ENCODE data around the gene ZNF516.
"Not testable (repeated sequence)": the region's sequence is repeated elsewhere in the genome, so short reads cannot be mapped to it uniquely, and the experiment has no call there.

The ZNF516 gene

GRCh38 chr18:76495006-76495370 lies at the start of gene ZNF516:
ZNF516 (minus strand) TSS chr18:76495242; CDS start chr18:76443054, 52,188 bp downstream.
- no peak for DNase-seq
- in situ Hi-C loops (cut with MboI; ENCODE audit: low pct_unique_long_range_greater_than_20kb, low sequenced_read_pairs) = no loop called here

GRCh38 chr18:76538846-76539245 lies 43.8 kb upstream of the ZNF516 start:
- in situ Hi-C loops (cut with MboI; ENCODE audit: low pct_unique_long_range_greater_than_20kb, low sequenced_read_pairs) = no loop called here
- DNase-seq = no peak

GRCh38 chr18:76537621-76538020 lies 42.6 kb upstream of the ZNF516 start:
- in situ Hi-C loops (cut with MboI; ENCODE audit: low pct_unique_long_range_greater_than_20kb, low sequenced_read_pairs) = no loop called here
- DNase-seq = no peak

GRCh38 chr18:76536593-76536992 lies 41.6 kb upstream of the ZNF516 start:
- in situ Hi-C loops (cut with MboI; ENCODE audit: low pct_unique_long_range_greater_than_20kb, low sequenced_read_pairs); DNase-seq: not testable (repeated sequence)

- DNase-seq = no peak
- in situ Hi-C loops (cut with MboI; ENCODE audit: low pct_unique_long_range_greater_than_20kb, low sequenced_read_pairs) = no loop called here
These were observed 37.8 kb upstream of the ZNF516 start for GRCh38 chr18:76532875-76533274.

GRCh38 chr18:76530846-76531245 lies 35.8 kb upstream of the ZNF516 start:
- no peak for DNase-seq
- in situ Hi-C loops (cut with MboI; ENCODE audit: low pct_unique_long_range_greater_than_20kb, low sequenced_read_pairs) = no loop called here

- in situ Hi-C loops (cut with MboI; ENCODE audit: low pct_unique_long_range_greater_than_20kb, low sequenced_read_pairs) = no loop called here
- no peak for DNase-seq
These were observed 35.3 kb upstream of the ZNF516 start for GRCh38 chr18:76530391-76530790.

GRCh38 chr18:76529433-76529811 lies 34.4 kb upstream of the ZNF516 start:
- in situ Hi-C loops (cut with MboI; ENCODE audit: low pct_unique_long_range_greater_than_20kb, low sequenced_read_pairs) = no loop called here
- DNase-seq = no peak

GRCh38 chr18:76528477-76529432 lies 33.7 kb upstream of the ZNF516 start:
- DNase-seq = peak; percentile 57
- in situ Hi-C loops (cut with MboI; ENCODE audit: low pct_unique_long_range_greater_than_20kb, low sequenced_read_pairs) = no loop called here

- no peak for DNase-seq
- in situ Hi-C loops (cut with MboI; ENCODE audit: low pct_unique_long_range_greater_than_20kb, low sequenced_read_pairs) = no loop called here
These were observed 30.9 kb upstream of the ZNF516 start for GRCh38 chr18:76525911-76526310.

- in situ Hi-C loops (cut with MboI; ENCODE audit: low pct_unique_long_range_greater_than_20kb, low sequenced_read_pairs) = no loop called here
- no peak for DNase-seq
These were observed 30.1 kb upstream of the ZNF516 start for GRCh38 chr18:76524900-76525698.

GRCh38 chr18:76524477-76524876 lies 29.4 kb upstream of the ZNF516 start:
- in situ Hi-C loops (cut with MboI; ENCODE audit: low pct_unique_long_range_greater_than_20kb, low sequenced_read_pairs) = no loop called here

GRCh38 chr18:76522551-76522950 lies 27.5 kb upstream of the ZNF516 start:
- no peak for DNase-seq
- in situ Hi-C loops (cut with MboI; ENCODE audit: low pct_unique_long_range_greater_than_20kb, low sequenced_read_pairs) = no loop called here

More at GRCh38 chr18:76524477-76524876, 29.4 kb upstream of the ZNF516 start:
- no peak for DNase-seq

- DNase-seq = no peak
- in situ Hi-C loops (cut with MboI; ENCODE audit: low pct_unique_long_range_greater_than_20kb, low sequenced_read_pairs) = no loop called here
These were observed 27.1 kb upstream of the ZNF516 start for GRCh38 chr18:76522122-76522503.

GRCh38 chr18:76521417-76522121 lies 26.5 kb upstream of the ZNF516 start:
- in situ Hi-C loops (cut with MboI; ENCODE audit: low pct_unique_long_range_greater_than_20kb, low sequenced_read_pairs) = no loop called here
- no peak for DNase-seq

GRCh38 chr18:76518860-76519538 lies 24.0 kb upstream of the ZNF516 start:
- DNase-seq = no peak
- in situ Hi-C loops (cut with MboI; ENCODE audit: low pct_unique_long_range_greater_than_20kb, low sequenced_read_pairs) = no loop called here

GRCh38 chr18:76518123-76518859 lies 23.2 kb upstream of the ZNF516 start:
- no peak for DNase-seq
- in situ Hi-C loops (cut with MboI; ENCODE audit: low pct_unique_long_range_greater_than_20kb, low sequenced_read_pairs) = no loop called here

GRCh38 chr18:76515576-76515975 lies 20.5 kb upstream of the ZNF516 start:
- DNase-seq = no peak
- in situ Hi-C loops (cut with MboI; ENCODE audit: low pct_unique_long_range_greater_than_20kb, low sequenced_read_pairs) = no loop called here
